Activated CD8-positive, alpha-beta memory T cell treated with anti-CD3 and anti-CD28 coated beads, Interleukin-2, amount 50 U/mL, for 24 hours (primary cell): Measurements from ENCODE around the gene LACRT.
A peak's percentile ranks its signal among the peaks of the same experiment; 100 is the strongest.

Experiments
- DNase-seq: peaks from one replicate; pipeline ENCODE4 v3.0.0-alpha.2; 2020; ENCODE audit errors: extremely low read depth

Gene LACRT

DNA sequence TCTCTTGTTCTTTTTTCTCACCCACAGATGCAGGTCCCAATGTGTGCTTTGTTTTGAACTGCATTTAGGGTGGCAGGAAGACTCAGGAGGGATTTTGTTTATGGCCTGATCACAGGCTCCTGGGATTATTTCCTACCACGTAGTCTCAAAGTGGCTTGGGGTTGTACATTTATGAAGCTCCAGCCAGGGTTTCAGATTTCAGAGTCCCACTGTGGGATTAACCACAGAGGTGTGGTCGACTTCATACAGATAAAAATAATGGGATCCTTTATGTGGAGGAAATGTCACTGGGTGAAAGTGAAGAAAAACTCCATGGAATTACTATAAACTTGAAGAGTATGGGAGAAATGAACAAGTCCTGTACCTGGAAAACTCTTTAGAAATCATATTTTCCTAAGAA, 32.0 kb downstream of the LACRT start:
- DNase-seq, result no peak

DNA sequence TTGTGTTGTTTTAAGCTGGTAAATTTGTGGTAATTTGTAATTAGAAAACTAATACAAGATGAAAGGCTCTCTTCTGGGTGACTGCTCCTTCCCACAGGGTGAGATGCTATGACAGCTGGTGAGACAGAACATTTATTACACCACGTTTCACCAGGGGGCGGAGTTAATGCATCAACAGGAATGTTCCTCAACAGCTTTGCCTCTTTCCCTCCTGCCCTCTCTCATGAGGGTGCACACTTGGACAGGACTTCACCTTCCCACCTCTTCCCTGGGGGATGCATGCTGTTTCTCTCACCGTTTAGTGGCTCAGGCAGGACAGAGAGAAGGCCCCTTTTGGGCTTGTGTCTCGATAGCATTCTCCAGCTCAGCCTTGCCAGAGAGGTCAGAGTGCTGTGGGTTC, 32.9 kb downstream of the LACRT start:
- no peak for DNase-seq

DNA sequence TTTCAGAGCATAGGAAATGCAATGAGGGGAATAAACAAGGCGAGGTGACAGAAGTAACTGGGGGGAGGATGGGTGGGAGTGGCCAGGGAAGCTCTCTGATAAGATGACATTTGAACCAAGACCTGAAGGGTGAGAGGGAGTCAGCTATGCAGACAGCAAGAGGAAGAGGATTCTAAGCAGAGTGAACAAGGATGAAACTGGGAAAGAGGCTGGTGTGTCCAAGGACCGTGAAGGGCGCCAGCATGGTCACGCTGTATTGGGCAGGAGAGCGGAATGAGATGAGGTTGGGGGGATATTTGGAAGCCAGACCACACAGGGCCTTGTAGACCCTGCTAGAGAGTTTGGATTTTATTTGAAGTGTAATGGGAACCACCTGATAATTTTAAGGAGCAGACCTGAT, 35.7 kb downstream of the LACRT start:
- no peak for DNase-seq

DNA sequence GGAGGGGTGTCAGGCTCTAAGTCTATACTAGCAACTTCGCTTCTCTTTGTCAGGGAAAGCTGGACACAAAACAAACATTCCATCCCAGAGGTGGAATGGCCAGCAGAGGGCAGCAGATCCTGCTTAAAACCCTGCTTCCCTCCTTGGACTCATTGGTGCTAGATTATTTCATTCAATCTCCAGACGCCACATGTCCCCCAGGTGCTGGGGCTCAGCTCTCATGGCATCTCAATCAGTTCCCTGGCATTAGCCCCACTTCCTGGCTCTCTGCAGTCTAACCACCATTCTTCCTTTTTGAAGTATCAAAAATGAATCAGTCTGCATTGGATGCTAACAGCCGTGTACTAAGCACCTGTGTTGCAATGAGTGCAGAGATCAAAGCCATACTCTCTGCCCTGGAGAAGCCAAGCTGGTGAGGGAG, 38.2 kb downstream of the LACRT start:
- peak; percentile 18 for DNase-seq

DNA sequence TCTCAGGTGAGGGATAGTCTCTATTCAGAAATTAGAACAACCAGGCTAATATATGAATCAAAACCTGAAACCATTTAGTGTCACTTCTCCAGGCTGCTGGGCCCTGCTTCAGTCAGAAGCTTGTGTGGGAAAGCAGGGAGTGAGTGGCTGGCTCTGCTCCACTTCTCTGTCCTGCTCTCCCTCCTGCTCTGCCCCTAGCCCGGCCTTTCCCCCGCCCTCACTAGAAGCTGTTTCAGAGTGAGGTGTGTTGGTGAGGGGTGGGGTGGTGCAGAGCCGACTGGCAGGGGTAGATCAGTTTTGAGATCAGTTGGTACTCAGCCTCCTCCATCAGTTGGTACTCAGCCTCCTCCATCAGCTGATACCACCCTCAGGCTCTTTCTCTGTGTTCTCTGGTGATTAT, 39.2 kb downstream of the LACRT start:
- no peak for DNase-seq

DNA sequence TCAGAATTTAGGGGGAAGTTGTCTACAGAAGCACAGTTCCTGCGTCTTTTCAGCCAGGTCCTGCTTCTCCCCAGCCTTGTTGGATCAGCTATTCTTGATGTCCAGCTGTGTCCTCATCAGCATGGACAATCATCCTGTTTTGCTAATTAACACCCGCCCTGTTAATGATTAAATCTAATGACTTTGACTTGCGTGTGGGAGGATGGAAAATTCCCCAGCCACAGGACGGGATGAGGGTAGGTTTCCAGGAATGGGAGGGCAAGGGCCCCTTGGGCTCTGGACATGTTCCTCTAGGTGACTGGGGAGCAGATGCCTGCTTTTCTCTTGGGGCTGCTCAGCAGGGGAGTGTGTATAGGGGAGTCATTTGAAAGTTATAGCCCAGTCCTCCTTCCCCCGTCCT, 41.0 kb downstream of the LACRT start:
- no peak for DNase-seq

DNA sequence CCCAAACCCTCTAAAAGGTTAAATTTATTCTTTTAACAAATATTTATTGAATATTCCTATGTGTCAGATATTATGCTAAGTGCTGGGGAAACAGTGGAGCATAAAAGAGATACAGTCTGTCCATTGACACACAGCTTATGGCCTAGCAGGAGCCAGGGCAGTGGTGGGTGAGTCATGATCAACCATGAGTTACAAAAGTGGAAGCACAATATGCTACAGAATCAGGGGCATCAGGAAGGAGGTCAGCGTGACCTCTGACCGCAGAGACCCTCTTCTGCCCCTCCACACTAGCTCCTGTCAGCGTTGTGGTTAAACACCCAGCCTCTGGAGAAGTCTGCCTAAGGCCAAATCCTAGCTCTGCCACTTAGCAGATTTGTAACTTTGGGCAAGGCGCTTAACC, 41.6 kb downstream of the LACRT start:
- no peak for DNase-seq

DNA sequence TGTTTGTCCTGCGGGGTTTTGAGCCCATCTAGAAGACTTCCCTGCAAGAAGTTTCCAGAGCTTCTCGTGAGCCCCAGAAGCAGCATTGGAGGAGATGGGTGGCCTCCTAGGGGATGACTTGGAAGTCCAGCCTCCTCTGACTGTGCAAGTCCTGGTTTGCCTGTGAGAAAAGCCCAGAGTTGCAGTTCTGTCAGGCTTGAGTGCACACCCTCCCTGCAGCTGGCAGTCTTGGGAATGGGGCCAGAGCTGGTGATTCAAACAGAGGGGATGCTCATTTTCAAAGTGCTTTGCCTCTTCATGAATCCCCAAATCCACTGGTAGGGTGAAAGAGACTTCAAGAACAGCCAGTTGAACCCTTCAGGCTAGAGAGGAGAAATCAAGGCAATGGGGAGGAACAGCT, 42.4 kb downstream of the LACRT start:
- DNase-seq, result no peak

DNA sequence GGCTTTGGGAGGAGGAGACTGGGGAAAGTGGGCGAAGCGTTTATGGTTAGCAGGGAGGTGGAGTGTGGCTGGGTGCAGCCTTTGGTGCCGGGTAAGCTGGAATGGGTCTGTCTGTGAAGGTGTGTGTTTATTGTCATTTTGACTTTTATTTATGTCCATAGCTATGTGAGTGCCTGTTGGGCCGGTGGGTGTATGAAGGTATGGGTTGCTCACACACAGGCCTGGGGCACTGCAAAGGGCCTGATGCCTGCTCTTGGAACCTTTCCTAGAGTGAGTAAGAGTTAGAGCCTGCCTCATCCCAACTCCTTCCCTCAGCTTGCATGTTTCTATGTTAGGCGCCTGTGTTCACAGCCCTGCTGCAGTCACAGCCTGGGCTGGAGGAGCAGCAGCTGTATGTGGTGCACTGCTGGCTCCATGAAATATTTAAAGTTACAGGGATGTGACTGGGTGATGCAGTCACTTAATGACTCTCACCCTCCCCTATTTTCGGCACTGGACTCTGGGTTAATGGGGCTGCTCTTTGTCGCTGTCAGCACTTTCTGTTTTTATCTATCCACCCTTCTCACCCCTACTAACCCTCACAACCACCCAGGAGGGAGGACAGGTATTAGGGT, 43.6 kb downstream of the LACRT start:
- no peak for DNase-seq

DNA sequence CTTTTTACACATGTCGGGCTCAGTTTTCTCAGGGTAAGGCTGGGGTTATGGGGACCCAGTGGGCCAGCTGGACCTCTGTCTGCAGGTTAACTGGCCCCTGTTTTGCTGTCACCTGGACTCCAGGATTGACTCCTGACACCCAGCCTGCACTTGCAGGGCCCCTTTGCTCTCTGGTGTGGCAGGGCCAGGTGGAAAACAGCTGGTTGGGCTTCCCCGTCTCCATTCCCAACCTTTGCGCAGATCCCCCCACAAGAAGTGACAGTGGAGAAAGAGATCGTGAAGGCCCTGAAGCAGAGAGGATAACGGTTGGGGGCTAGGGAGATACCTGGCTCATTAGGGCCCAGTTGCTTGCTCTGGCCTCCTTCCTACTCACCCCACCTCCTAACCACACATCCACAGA, 44.7 kb downstream of the LACRT start:
- DNase-seq, result no peak

DNA sequence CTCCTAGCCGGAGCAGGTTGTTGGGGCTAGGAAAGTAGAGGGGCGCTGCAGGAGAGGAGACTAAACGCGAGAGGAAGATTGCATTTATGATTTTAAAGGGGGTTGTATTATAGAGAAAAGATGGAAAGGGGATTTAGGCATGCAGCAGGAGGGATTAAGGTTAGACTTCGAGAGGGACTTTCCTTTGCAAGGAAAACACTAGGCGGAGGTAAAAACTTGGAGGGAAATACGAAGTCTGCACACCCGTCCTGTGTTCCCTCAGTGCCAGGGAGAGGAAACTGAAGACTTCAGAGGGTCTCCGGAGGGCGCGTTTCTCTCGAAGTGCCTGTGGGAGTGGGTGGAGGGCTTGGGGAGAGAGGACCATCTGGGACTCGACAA, 45.8 kb downstream of the LACRT start:
- no peak for DNase-seq

DNA sequence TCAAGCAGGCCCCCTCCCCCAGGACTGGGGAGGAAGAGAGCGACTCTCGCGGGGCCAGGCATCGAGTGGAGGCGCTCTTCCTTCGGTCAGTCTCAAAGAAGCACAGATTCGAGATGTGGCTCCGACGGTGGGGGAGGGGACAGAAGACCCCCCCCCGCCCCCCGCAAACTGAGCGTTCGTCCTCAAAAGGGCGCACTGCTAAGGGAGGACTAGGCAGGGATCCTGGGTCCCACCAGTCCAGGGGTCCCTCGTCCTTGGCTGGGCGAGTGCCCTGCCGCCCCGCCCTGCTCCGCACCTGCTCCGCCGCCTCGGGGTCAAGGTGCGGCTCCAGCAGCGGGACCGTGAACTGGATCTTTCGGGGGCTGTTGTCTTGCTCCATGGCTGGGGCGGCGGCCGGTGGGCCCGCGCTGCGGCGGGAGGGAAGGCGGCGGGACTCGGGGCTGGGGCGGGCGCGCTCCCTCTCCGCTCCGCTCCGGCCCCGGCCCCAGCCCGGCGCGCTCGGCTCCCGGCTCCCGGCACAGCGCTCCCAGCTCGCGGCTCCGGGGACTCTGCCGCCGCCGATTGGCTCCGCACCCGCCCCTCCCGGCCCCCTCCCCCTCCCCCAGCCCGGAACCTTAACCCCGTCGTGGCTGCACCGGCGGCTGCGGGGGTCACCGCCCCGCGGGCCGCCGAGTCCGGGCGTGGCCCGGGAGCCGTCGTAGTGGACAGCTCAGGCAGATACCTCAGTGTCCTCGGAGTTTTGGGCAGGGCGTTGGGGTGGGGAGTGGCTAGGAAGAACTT, 46.4 kb downstream of the LACRT start, which contains the start of gene PPP1R1A:
TSS of gene PPP1R1A (minus strand) at position 550 of the 780 bp plus-strand sequence. CDS start at position 379, 171 bp downstream.
- DNase-seq, result no peak

DNA sequence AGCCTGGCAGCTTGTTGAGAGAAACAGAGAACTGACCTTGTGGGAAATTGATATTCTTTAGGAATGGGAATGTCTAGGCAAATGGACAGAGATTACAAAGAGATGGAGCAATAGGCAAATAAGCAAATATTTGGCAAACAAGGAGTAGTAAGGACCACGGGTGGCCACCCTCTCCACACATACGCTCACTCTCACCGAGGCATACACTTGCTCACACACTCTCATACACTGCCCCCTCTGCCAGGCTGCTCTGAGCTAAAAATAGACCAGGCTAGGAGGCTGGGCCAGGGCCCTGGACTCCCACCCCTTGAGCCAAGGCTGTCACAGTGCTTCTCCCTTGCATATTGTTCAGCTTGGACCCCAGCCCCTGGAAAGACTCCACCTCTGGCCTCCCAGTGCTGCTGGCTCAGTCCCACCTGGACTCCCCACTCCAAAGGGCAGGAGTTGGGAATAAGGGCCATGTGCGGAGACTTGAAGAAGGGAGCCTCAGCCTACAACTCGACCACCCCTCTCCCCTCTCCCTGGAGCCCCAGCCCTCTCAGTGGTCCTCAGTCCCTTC, 47.3 kb downstream of the LACRT start:
- DNase-seq, result no peak

DNA sequence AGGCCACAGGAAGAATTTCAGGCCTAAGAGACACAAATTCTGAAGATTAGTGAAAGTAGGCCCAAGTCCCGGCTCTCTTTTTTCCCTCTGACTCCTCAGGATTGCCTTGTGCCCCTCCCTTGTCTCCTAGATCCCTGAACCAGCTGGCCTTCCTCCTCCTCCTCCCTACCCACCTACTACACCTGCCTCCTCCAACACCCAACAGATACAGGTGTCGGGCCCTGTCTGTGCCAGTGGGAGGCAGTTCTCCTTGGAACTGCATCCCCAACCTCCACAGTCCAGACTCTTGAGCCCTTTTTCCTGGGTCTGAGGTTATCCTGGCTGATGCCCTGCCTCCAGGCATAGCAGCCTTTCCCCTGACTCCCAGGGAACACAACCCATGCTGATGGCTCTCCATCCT, 48.1 kb downstream of the LACRT start:
- DNase-seq, result no peak

DNA sequence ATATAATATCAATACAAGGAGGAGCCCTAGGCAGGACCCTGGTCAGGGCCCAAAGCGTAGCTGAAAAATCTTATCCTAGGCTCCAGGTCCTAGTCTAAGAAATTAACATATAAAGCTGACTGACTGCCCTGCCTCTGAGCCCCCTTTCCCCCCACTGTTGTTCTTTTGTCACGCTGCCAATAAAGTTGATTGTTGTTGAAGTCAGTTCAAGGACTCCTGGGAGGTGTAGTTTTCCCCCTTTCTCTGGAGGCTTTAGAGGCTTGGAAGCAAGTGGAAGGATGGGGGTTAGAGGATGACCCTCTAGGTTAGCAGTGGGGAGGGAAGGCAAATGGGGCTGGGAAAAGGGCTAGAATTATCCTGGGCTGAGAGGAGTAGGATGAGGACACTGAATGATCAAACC, 49.5 kb downstream of the LACRT start:
- DNase-seq, result no peak

DNA sequence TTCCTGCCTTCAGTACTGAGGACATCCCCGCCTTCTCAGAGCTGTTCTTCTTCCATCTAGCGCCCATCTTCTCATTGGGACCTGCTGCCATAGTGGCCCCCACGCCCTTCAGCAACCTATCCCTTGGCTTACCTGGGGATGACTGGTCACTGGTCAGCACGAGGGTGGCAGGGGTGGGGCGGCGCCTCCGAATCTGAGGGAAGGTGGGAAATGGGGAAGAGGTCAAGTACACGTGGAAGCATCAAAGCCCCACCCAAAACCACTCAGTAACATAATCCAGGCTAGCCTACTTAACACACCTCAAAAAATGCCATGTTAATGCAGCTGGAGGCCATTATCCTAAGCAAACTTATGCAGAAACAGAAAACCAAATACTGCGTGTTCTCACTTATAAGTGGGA, 50.6 kb downstream of the LACRT start:
- no peak for DNase-seq

DNA sequence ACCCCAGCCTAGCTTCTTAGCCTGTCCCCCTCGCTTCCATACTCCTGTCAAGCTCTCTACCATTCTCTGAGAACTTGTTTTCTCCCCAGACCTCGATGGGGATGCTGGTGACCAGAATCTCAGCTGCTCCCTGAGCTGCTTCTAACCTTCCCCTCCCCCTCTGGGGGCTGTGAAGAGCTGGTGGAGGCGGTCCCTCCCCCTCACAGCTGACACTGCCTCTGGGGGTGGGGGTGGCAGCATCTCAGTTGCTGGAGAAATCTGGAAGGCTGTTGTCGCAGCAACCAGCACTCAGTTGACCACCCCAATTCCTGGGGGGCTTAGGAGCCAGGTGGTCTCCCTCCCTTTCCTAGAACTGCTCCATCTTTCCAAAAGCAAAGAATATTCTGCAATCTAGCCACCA, 51.0 kb downstream of the LACRT start:
- no peak for DNase-seq

DNA sequence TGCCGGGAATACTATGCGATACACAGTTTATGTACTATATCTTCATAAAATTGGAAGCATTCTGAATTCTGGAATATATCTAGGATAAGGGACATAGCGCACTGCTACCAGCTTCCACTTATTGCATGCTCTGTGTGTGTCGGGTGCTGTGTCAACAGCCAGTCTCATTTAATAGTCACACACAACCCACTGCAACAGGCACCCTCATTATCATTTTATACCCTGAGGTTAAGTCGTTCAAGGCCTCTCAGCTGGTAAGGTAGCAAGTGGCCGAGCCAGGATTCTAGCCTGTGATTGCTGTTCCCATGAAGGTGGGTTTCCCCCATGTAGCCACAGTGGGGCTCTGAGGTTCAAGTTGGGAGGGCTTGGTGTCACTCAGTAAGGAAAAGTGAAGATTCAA, 53.3 kb downstream of the LACRT start:
- no peak for DNase-seq
